ENCODE results near the gene TDRD3.

The TDRD3 gene

DNA sequence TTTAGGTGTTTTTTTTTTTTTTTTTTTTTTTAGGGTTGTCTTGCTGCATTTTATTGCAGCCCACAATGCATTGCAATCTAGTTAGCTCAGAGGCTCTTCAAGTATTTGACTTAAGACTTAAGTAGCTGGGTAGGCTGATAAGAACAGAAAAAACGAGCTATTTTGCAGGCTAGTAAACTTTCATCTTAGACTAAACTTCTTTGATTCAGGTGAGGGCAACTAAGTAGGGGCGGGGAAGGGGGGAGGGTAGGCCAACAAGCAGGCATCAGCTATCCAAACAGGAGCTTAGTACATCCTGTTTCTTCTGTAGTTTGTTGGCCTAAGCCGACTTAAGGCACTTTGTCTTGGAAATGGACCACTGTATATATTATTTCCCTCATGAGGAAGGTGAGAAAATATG lies 4.9 kb upstream of the TDRD3 start:
- Histone ChIP-seq H3K9ac (ENCODE audit: low read length) (no peak overlapping the region), H3K27me3 (ENCODE audit: low read length) (no peaks in the 10 kb centered on the region), H3K36me3 (ENCODE audit: low read length) (no peaks in the 10 kb centered on the region), H3K79me2 (ENCODE audit: insufficient read depth, low read length) (no peaks in the 10 kb centered on the region), H2AFZ (ENCODE audit: low read depth, low read length, severe bottlenecking) (no peak overlapping the region), H3F3A (ENCODE audit: insufficient read depth) (no peaks in the 10 kb centered on the region), H4K20me1 (ENCODE audit: low read depth, low read length) (no peaks in the 10 kb centered on the region), H3K27ac (ENCODE audit: low read depth, low read length) (no peak overlapping the region), H3K4me3 (ENCODE audit: insufficient read depth, low read length, poor library complexity, severe bottlenecking) (no peak overlapping the region), H3K9me3 (ENCODE audit: insufficient read depth, low read length) (no peaks in the 10 kb centered on the region), H3K9me2 (replicated peaks; ENCODE audit: insufficient read depth, low read length) (no peaks in the 10 kb centered on the region), H3K4me2 (ENCODE audit: low read depth, low read length, poor library complexity, severe bottlenecking) (no peak overlapping the region)
- TF ChIP-seq, protein P1, sequence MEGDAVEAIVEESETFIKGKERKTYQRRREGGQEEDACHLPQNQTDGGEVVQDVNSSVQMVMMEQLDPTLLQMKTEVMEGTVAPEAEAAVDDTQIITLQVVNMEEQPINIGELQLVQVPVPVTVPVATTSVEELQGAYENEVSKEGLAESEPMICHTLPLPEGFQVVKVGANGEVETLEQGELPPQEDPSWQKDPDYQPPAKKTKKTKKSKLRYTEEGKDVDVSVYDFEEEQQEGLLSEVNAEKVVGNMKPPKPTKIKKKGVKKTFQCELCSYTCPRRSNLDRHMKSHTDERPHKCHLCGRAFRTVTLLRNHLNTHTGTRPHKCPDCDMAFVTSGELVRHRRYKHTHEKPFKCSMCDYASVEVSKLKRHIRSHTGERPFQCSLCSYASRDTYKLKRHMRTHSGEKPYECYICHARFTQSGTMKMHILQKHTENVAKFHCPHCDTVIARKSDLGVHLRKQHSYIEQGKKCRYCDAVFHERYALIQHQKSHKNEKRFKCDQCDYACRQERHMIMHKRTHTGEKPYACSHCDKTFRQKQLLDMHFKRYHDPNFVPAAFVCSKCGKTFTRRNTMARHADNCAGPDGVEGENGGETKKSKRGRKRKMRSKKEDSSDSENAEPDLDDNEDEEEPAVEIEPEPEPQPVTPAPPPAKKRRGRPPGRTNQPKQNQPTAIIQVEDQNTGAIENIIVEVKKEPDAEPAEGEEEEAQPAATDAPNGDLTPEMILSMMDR (IDR thresholded peaks at IDR 0.05; ENCODE audit: insufficient read depth, low read length, poor library complexity, severe bottlenecking): no peak
- no peak for TF ChIP-seq EZH2phosphoT487 (conservative IDR thresholded peaks at IDR 0.05; ENCODE audit: low read length)

DNA sequence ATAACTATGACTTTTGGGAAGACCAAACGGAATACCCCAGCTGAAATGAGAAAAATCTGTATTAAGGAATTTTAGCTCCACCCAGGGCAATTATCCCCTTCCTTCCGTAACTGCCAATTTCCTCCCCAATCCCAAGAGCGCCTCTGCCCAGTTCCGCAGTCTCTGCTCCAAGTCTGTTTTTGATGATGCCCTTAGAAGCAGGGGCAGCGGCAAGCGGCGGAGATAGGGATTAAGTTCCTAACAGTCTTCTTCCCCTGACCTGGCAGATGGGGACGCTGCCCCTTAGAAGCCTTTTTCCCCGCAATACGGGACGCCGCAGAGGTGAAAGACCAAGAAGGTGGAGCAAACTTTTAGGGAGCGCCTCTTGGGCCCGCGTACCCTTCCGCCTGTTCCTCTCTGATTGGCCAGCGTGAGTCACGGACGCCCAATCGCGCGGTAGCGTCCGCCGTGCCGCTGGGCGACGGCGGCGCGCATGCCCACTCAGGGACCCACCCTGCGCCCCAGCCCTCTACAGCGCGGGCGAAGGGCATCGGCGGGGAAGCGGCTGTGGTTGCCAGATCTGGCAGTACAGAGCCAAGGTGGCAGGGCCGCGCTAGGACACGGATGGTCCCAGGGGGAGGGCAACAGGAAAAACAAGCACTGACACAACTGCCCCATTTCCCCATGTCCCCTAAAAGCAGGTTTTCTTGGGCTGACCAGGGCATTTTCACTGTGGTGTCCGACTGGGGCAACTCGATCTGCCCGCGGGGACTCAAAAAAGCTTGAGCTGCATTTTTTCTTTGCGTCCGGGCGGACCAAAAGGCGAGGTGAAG lies 843 bp upstream of the TDRD3 start:
- H3K9ac ChIP-seq (ENCODE audit: low read length): peak overlapping the region; percentile 83
- TF ChIP-seq EZH2phosphoT487 (conservative IDR thresholded peaks at IDR 0.05; ENCODE audit: low read length): no peak
- TF ChIP-seq, protein P1 (IDR thresholded peaks at IDR 0.05; ENCODE audit: insufficient read depth, low read length, poor library complexity, severe bottlenecking): no peak
- no peaks in the 10 kb centered on the region for H3K36me3 ChIP-seq (ENCODE audit: low read length)
- no peaks in the 10 kb centered on the region for H3K9me2 ChIP-seq (replicated peaks; ENCODE audit: insufficient read depth, low read length)
- H3F3A ChIP-seq (ENCODE audit: insufficient read depth): no peaks in the 10 kb centered on the region
- H2AFZ ChIP-seq (ENCODE audit: low read depth, low read length, severe bottlenecking): peak overlapping the region; percentile 96
- no peaks in the 10 kb centered on the region for H3K27me3 ChIP-seq (ENCODE audit: low read length)
- no peaks in the 10 kb centered on the region for H3K9me3 ChIP-seq (ENCODE audit: insufficient read depth, low read length)
- H3K27ac ChIP-seq (ENCODE audit: low read depth, low read length): peak overlapping the region; percentile 91
- H3K4me3 ChIP-seq (ENCODE audit: insufficient read depth, low read length, poor library complexity, severe bottlenecking): peak overlapping the region; percentile 96
- peak overlapping the region; percentile 99 for H3K4me2 ChIP-seq (ENCODE audit: low read depth, low read length, poor library complexity, severe bottlenecking)
- H3K79me2 ChIP-seq (ENCODE audit: insufficient read depth, low read length): peaks cover 18% of the 10 kb centered on the region
- H4K20me1 ChIP-seq (ENCODE audit: low read depth, low read length): no peaks in the 10 kb centered on the region

DNA sequence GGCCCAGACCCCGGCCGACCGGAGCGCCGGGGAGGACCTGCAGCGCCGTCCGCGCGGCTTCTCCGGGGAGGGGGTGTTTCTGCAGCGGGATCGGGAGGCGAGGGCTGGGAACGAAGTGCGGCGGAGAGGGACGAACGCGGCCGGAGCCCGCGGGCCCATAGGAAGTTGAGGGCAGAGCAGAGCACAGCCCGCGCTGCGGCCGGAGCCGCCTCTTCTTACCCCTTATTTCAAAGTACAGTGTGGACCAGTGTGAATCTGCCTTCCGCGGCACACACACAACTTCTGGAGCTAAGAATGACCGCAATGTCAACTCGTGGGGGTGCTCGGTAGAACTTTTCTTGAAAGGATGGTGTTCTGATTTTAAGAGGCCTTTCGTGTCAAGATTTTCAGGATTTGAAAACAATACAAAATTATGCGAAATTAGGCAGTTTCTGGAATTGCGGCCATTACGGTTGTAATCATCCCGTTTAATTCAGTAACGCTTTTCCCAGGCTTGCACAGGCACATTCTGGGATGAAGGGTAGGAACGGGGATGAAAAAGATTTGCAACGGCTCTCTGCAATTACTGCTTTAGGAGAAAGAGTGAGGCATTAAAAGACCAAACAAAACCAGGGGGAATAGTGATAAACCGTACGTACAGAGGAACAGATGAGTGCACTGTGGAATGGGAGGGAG lies 821 bp downstream of the TDRD3 start:
- no peak for TF ChIP-seq EZH2phosphoT487 (conservative IDR thresholded peaks at IDR 0.05; ENCODE audit: low read length)
- TF ChIP-seq, protein P1 (IDR thresholded peaks at IDR 0.05; ENCODE audit: insufficient read depth, low read length, poor library complexity, severe bottlenecking): no peak
- Histone ChIP-seq H3F3A (ENCODE audit: insufficient read depth) (no peaks in the 10 kb centered on the region), H3K9ac (ENCODE audit: low read length) (peak overlapping the region; percentile 83), H3K4me3 (ENCODE audit: insufficient read depth, low read length, poor library complexity, severe bottlenecking) (peak overlapping the region; percentile 55), H3K4me2 (ENCODE audit: low read depth, low read length, poor library complexity, severe bottlenecking) (peak overlapping the region; percentile 67), H2AFZ (ENCODE audit: low read depth, low read length, severe bottlenecking) (peak overlapping the region; percentile 15), H3K27me3 (ENCODE audit: low read length) (no peaks in the 10 kb centered on the region), H4K20me1 (ENCODE audit: low read depth, low read length) (no peaks in the 10 kb centered on the region), H3K9me3 (ENCODE audit: insufficient read depth, low read length) (no peaks in the 10 kb centered on the region), H3K27ac (ENCODE audit: low read depth, low read length) (peak overlapping the region; percentile 38), H3K79me2 (ENCODE audit: insufficient read depth, low read length) (peaks cover 29% of the 10 kb centered on the region), H3K36me3 (ENCODE audit: low read length) (no peaks in the 10 kb centered on the region), H3K9me2 (replicated peaks; ENCODE audit: insufficient read depth, low read length) (no peaks in the 10 kb centered on the region)
